ENCODE measurements around the gene TUBA8. TPM values are rescaled to one million over a fixed set of nuclear protein-coding genes. Genes with fewer than 3 reads are reported as not detected.
"Not testable (repeated sequence)": the region's sequence is repeated elsewhere in the genome, so short reads cannot be mapped to it uniquely, and the experiment has no call there.

TUBA8 gene
- total and polyA plus RNA-seq, 8 donors, result 3.1 to 4.1 (median 3.5) TPM; not detected in 5

GRCh38 chr22:18157714-18158028, 47.1 kb downstream of the TUBA8 start:
- TF ChIP-seq CTCF (IDR thresholded peaks at IDR 0.05), result no peak
- TF ChIP-seq EP300 (IDR thresholded peaks at IDR 0.05), result no peak
- no peak for TF ChIP-seq POLR2AphosphoS5 (IDR thresholded peaks at IDR 0.05)
- TF ChIP-seq POLR2A (IDR thresholded peaks at IDR 0.05), result no peak
- Histone ChIP-seq H3K4me1 (peaks cover 0 to 11% (median 7%) of the 10 kb centered on the region in 4 donors), H3K4me3 (no peak overlapping the region)

GRCh38 chr22:18160641-18161040, 50.0 kb downstream of the TUBA8 start:
- intact Hi-C loops (cut with DNase I; ENCODE audit: low total_unique reads); H3K9me3 ChIP-seq; H3K4me3 ChIP-seq; H3K27me3 ChIP-seq; DNase-seq; H3K27ac ChIP-seq: not testable (repeated sequence)
- Histone ChIP-seq H3K4me1 (peaks cover 0 to 11% (median 7%) of the 10 kb centered on the region in 4 donors), H3K36me3 (peaks cover 0 to 22% (median 7%) of the 10 kb centered on the region in 4 donors)
- 93 to 98% (median 97%) methylated on average over 8 of the region's 8 CpGs for WGBS, 5 donors

More at GRCh38 chr22:18157714-18158028, 47.1 kb downstream of the TUBA8 start:
- Histone ChIP-seq H3K9me3 (no peaks in the 10 kb centered on the region), H3K27ac (peak overlapping the region; percentile 18 to 69 (median 50)), H3K27me3 (no peaks in the 10 kb centered on the region), H3K36me3 (peaks cover 0 to 22% (median 7%) of the 10 kb centered on the region in 4 donors)
- 69 to 85% (median 75%) methylated on average over 12 of the region's 12 CpGs for WGBS, 5 donors
- intact Hi-C loops (cut with DNase I; ENCODE audit: low total_unique reads), result no loop called here
- DNase-seq, result no peak

GRCh38 chr22:18163843-18164242, 53.2 kb downstream of the TUBA8 start:
- H3K36me3 ChIP-seq, result peaks cover 0 to 25% (median 17%) of the 10 kb centered on the region in 4 donors
- H3K9me3 ChIP-seq; DNase-seq; H3K4me1 ChIP-seq; intact Hi-C loops (cut with DNase I; ENCODE audit: low total_unique reads); H3K4me3 ChIP-seq; H3K27me3 ChIP-seq; H3K27ac ChIP-seq: not testable (repeated sequence)
- WGBS, 5 donors, result 68 to 73% (median 72%) methylated on average over 7 of the region's 7 CpGs

- H3K4me3 ChIP-seq; intact Hi-C loops (cut with DNase I; ENCODE audit: low total_unique reads); H3K4me1 ChIP-seq; H3K27me3 ChIP-seq; H3K27ac ChIP-seq; H3K9me3 ChIP-seq: not testable (repeated sequence)
- peaks cover 0 to 29% (median 23%) of the 10 kb centered on the region in 4 donors for H3K36me3 ChIP-seq
- WGBS, 5 donors, result 30 to 43% (median 32%) methylated on average over 3 to 8 of the region's 8 CpGs
- peak in 1 of 2 donors; percentile 34 for DNase-seq
Observed at GRCh38 chr22:18164584-18164983, 54.0 kb downstream of the TUBA8 start.

- intact Hi-C loops (cut with DNase I; ENCODE audit: low total_unique reads); H3K9me3 ChIP-seq; DNase-seq; H3K27me3 ChIP-seq; H3K4me1 ChIP-seq; H3K27ac ChIP-seq; H3K4me3 ChIP-seq: not testable (repeated sequence)
- H3K36me3 ChIP-seq, result peaks cover 0 to 31% (median 27%) of the 10 kb centered on the region in 4 donors
- 40 to 80% (median 57%) methylated on average over 1 of the region's 7 CpGs for WGBS, 5 donors
Observed at GRCh38 chr22:18165356-18165755, 54.7 kb downstream of the TUBA8 start.

- peaks cover 0 to 47% (median 43%) of the 10 kb centered on the region in 4 donors for H3K36me3 ChIP-seq
- DNase-seq; H3K27me3 ChIP-seq; intact Hi-C loops (cut with DNase I; ENCODE audit: low total_unique reads); H3K9me3 ChIP-seq; H3K27ac ChIP-seq; H3K4me1 ChIP-seq; H3K4me3 ChIP-seq: not testable (repeated sequence)
- 88 to 94% (median 93%) methylated on average over 8 to 17 of the region's 17 CpGs for WGBS, 5 donors
Observed at GRCh38 chr22:18170284-18170683, 59.7 kb downstream of the TUBA8 start.

GRCh38 chr22:18172203-18172602, 61.6 kb downstream of the TUBA8 start:
- H3K9me3 ChIP-seq; DNase-seq; H3K4me1 ChIP-seq; intact Hi-C loops (cut with DNase I; ENCODE audit: low total_unique reads); H3K27me3 ChIP-seq; H3K27ac ChIP-seq; H3K4me3 ChIP-seq: not testable (repeated sequence)
- WGBS, 5 donors, result 64 to 71% (median 70%) methylated on average over 3 of the region's 3 CpGs
- peaks cover 0 to 46% (median 41%) of the 10 kb centered on the region in 4 donors for H3K36me3 ChIP-seq

- H3K4me1 ChIP-seq; DNase-seq; H3K4me3 ChIP-seq; intact Hi-C loops (cut with DNase I; ENCODE audit: low total_unique reads); H3K27ac ChIP-seq; H3K9me3 ChIP-seq; H3K27me3 ChIP-seq: not testable (repeated sequence)
- 77 to 94% (median 85%) methylated on average over 6 to 7 of the region's 8 CpGs for WGBS, 5 donors
- H3K36me3 ChIP-seq, result peaks cover 0 to 42% (median 38%) of the 10 kb centered on the region in 4 donors
Observed at GRCh38 chr22:18172776-18173175, 62.2 kb downstream of the TUBA8 start.

- peaks cover 0 to 35% (median 31%) of the 10 kb centered on the region in 4 donors for H3K36me3 ChIP-seq
- 58 to 84% (median 67%) methylated on average over 1 of the region's 2 CpGs for WGBS, 5 donors
- intact Hi-C loops (cut with DNase I; ENCODE audit: low total_unique reads); H3K4me3 ChIP-seq; H3K27me3 ChIP-seq; H3K27ac ChIP-seq; H3K4me1 ChIP-seq; H3K9me3 ChIP-seq; DNase-seq: not testable (repeated sequence)
Observed at GRCh38 chr22:18173441-18173840, 62.8 kb downstream of the TUBA8 start.
